DMS153 (cell line): ENCODE results near the gene SMAD7.
"Not testable (repeated sequence)": the region's sequence is repeated elsewhere in the genome, so short reads cannot be mapped to it uniquely, and the experiment has no call there.

Experiments used
- DNase-seq: peaks from one replicate; lab custom pipeline; 2025; lab: John Stamatoyannopoulos, UW

SMAD7 gene

DNA sequence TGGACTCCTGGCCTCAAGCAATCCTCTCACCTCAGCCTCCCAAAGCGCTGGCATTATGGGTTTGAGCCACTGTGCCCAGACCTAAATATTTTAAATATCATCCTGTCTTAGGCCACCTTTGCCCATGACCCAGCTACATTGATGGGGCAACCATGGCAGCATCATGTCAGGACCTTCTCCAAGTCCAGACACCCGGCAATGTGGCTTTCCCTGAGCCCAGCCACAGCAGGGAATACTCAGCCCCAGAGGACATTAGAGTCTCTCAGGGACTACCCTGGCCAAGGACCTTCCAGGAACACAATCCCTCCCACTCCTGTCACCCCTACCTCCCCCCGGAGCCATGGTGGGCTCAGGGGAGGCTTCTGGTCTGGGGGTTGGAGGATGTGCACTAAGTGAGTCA, 72.8 kb downstream of the SMAD7 start:
- no peak for DNase-seq

DNA sequence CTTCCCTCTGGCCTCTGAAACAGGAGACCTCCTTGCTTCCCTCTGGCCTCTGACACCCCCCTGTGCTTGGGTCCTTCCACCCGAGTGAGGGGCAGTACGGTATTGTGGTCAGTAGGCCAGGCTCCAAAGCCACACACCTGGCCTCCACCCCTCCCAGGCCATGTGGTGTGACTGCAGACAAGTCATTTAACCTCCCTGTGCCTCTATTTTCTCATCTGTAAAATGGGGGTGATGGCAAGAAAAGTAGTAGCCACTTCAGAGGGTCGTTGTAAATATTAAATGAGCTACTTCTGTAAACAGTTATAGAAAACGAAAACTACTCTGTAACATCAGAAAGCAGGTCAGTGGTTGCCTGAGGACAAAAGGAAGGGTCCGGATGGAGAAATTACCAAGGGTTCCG, 74.2 kb downstream of the SMAD7 start:
- DNase-seq: no peak

DNA sequence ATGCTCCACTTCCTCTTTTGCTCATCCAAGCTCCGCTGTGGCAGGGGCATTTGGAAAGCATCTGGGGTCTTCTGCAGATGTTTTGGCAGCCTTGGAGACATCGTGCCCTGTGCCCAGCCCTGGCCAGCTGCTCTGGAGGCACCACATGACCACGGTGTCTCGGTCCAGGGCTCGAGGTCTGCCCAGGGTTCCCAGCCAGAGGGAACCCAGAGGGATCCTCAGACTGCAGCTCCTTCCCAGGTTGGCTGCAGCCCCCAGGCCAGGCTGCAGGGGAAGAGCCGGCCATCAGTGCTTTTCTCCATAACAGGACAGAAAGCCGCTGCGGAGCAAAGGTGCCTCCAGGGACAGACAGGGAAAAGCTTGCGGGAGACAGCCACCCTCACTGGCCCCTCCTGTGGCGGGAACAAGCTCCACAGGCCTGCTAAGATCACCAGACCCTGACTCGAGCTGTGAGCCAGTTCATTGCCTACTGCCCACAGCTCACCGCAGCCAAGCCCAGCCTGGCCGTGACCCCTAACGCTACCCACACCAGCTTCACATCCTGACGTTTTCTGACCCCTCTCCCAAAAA, 74.7 kb downstream of the SMAD7 start:
- DNase-seq: no peak

DNA sequence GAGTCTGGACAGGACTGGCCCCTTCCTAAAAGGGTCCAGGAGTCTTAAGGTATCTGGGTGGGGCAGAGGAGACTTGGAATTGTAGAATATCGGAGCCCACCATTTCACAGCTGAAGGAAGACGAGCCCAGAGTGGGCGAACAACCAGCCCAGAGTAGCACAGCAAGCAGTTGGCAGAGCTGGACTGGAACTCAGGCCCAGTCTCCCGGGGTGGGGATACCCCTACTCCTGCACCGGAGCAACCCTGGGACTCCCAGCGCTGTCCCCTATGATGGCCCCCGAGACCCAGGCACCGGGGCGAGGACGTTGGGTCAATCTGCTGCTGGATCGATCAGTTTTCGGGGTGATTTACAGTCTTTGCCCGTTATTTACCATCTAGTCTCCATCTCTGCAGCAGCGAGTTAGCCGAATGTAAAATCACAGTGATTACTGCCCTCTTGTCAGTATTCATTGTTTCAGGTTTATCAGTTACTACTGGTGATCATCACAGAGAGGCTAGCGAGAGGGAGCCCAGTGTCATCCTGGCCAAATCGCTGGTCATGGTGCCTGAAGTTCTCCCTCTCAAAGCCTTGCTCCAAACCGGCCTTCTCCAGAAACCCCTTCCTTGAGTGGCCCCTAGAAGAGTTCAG, 75.3 kb downstream of the SMAD7 start:
- no peak for DNase-seq

DNA sequence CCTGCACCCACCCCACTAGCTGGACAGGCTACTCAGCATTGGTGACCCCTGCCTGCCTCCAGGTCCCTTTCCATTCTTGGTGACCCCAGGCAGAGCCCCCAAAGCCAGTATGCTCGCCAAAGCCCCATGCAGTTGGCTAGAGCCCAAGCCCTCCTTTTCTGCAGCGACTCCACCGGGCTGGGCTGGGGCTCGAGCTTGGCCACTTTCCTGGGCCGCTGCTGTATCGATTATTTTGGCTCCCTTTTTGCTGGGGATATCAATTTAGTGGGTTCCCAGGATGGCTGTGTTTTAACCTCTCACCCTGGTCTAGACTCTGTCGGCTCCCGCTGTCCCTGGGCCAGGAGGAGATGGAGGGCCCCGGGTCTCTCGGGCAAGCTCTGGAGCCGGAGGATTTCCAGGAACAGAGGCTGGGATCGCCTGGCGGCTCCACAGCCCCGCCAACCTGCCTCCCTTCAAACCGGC, 76.0 kb downstream of the SMAD7 start:
- DNase-seq: no peak

DNA sequence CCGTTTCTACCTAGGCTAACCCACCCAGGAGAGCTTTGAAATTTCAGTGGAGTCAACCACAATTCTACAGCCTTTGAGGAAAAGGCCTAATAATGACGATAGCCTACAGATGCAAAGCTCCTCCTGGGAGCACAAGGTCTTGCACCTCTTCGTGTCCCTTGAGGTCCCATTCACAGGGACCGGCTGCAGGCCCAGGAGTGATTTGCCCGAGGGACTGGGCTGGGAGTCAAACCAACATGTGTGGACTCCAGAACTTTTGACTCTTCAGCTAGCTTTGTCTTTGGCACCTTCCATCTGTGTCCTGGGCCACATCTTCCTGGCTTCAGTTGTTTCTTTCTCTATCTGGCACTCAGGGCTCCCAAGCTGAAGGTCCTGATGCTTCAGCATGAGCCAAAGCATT, 76.5 kb downstream of the SMAD7 start:
- no peak for DNase-seq

DNA sequence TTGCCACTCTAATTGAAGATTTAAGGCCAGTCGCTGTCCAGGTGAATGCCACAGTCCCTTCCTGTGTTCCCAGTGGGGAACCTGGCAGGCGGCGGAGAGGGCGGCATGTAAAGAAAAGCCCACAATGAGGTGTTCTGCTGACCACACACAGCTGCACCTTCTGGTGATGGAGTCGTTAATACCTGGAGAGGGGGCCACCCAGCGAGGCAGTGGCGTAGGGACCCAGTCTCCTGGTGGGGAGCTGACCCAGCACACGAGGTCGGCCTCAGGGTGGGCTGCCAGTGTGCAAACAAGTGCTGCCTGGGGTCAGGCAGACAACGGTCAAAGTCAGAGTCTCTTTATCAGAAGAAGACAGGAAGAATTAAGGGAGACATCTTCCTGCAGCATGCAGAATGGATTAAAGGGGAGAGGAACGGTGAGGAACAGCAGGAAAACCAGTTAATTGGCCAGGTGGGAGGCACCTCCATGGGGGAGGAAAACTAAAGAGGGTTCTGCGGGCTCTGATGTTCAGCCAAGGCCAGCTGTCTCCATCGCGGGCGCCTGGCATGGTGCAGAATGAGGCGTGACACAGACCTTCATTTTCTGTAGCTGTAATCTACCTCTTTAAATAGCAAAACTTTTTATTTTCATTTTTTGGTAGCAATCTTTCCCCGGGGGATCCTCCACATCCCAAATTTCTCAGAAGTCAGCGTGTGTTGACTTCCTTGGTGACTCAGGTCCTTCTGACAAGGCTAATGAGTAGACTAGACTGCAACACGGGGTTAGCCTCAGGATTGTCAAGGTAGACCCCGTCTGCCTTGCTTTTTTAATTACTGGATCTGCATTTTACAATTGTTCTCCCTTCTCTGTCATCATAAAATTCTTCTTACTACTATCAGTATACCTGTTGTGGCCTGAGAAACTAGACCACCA, 78.3 kb downstream of the SMAD7 start:
- no peak for DNase-seq

DNA sequence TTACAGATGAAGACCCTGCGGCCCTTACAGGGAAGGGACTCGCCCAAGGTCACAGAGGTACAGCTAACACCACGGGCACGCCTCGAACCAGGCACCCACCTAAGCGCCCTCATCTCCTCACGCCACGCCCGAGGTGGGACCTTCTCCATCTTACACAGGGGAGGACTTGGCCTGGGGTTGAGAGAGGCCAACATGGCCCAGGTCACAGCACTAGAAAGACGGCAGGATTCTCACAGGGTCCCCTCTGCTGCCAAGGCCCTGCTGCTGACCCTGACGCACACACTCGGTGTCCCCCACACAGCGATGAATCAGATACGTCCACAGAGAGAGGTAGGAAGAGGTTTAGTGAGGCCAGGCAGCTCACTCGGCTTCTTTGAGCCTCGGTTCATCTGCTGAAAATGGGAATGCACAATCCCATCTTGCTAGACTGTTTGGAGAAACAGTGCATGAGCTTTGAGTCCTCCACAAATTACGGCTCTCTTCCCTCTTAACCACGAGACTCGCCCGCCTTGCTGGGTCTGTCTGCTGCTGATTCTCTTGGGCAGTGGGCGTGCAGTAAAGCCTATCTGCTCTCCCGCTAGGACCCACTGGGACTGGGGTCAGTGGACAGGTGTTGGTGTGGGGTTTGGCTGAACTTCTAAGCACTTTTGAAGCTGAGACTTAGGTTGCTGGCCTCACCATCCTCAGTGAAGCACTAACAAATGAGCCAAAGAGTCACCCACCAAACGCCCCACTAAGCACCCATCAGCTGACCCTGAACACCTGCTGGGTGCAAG, 79.2 kb downstream of the SMAD7 start:
- DNase-seq: no peak

DNA sequence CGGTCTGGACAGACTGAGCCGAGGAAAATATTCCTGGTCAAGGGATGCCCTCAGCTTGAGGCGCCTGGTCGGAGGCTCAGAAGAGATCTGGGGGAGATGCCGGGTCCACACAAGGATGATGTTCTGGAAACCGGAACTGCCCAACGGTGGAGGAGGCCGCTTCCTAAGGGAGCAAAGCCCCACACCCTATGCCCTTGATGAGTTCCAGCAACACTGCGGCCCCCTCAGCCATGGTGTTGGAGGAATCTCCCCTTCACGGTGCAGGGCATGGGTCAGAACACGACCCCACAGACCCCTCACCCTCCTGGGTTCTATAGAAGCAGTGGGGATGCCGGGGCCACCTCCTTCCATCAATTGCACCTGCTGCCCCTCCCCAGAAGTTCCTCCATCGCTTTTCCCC, 79.8 kb downstream of the SMAD7 start:
- not testable (repeated sequence) for DNase-seq
